Nephron progenitor cell (in vitro differentiated cells): Measurements from ENCODE around the gene ACO1.

ENCODE experiments used
- DNase-seq: peaks from one replicate; pipeline ENCODE4 v3.0.0; 2021
- H3K27ac Mint-ChIP-seq: 2 replicates; pipeline ENCODE4 v1.8.0; 2021; ENCODE audit warnings: mild to moderate bottlenecking, moderate library complexity, mixed read lengths
- H3K27me3 Mint-ChIP-seq: 2 replicates; pipeline ENCODE4 v1.8.0; 2021; ENCODE audit warnings: mild to moderate bottlenecking, low read depth, mixed read lengths; ENCODE audit not compliant: poor library complexity
- H3K36me3 Mint-ChIP-seq: 2 replicates; pipeline ENCODE4 v1.8.0; 2021; ENCODE audit warnings: low read depth, mixed read lengths
- H3K4me1 Mint-ChIP-seq: 2 replicates; pipeline ENCODE4 v1.8.0; 2021; ENCODE audit warnings: mixed read lengths
- H3K4me3 Mint-ChIP-seq: 2 replicates; pipeline ENCODE4 v1.8.0; 2021; ENCODE audit warnings: mild to moderate bottlenecking, moderate library complexity, mixed read lengths
- H3K9me3 Mint-ChIP-seq: 2 replicates; pipeline ENCODE4 v1.8.0; 2021; ENCODE audit warnings: mild to moderate bottlenecking, moderate library complexity, mixed read lengths
- TF ChIP-seq, protein P1 (sequence below): fragments of 200-600 bp; sonication (generic); IDR thresholded peaks from 2 replicates; pipeline ENCODE4 v1.5.0; 2021; ENCODE audit warnings: antibody characterized with exemption

Gene ACO1

GRCh38 chr9:32404402-32404801, 20.0 kb downstream of the ACO1 start:
- no peak overlapping the region for H3K4me3 Mint-ChIP-seq
- no peak for DNase-seq
- H3K4me1 Mint-ChIP-seq = no peaks in the 10 kb centered on the region
- no peak overlapping the region for H3K27ac Mint-ChIP-seq
- TF ChIP-seq, protein P1, sequence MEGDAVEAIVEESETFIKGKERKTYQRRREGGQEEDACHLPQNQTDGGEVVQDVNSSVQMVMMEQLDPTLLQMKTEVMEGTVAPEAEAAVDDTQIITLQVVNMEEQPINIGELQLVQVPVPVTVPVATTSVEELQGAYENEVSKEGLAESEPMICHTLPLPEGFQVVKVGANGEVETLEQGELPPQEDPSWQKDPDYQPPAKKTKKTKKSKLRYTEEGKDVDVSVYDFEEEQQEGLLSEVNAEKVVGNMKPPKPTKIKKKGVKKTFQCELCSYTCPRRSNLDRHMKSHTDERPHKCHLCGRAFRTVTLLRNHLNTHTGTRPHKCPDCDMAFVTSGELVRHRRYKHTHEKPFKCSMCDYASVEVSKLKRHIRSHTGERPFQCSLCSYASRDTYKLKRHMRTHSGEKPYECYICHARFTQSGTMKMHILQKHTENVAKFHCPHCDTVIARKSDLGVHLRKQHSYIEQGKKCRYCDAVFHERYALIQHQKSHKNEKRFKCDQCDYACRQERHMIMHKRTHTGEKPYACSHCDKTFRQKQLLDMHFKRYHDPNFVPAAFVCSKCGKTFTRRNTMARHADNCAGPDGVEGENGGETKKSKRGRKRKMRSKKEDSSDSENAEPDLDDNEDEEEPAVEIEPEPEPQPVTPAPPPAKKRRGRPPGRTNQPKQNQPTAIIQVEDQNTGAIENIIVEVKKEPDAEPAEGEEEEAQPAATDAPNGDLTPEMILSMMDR = no peak
- peaks cover 38% of the 10 kb centered on the region for H3K36me3 Mint-ChIP-seq
- peaks cover 3% of the 10 kb centered on the region for H3K27me3 Mint-ChIP-seq
- H3K9me3 Mint-ChIP-seq = peaks cover 8% of the 10 kb centered on the region

- H3K27me3 Mint-ChIP-seq = peaks cover 3% of the 10 kb centered on the region
- H3K36me3 Mint-ChIP-seq = peaks cover 38% of the 10 kb centered on the region
- TF ChIP-seq, protein P1 = no peak
- no peaks in the 10 kb centered on the region for H3K4me1 Mint-ChIP-seq
- H3K9me3 Mint-ChIP-seq = peaks cover 8% of the 10 kb centered on the region
- H3K4me3 Mint-ChIP-seq = no peak overlapping the region
- no peak for DNase-seq
- no peak overlapping the region for H3K27ac Mint-ChIP-seq
Observed at GRCh38 chr9:32404856-32405255, 20.4 kb downstream of the ACO1 start.

GRCh38 chr9:32405506-32405905, 21.1 kb downstream of the ACO1 start:
- no peaks in the 10 kb centered on the region for H3K4me1 Mint-ChIP-seq
- no peak overlapping the region for H3K4me3 Mint-ChIP-seq
- TF ChIP-seq, protein P1 = no peak
- peaks cover 8% of the 10 kb centered on the region for H3K9me3 Mint-ChIP-seq
- H3K27me3 Mint-ChIP-seq = peaks cover under 1% of the 10 kb centered on the region
- peaks cover 38% of the 10 kb centered on the region for H3K36me3 Mint-ChIP-seq
- DNase-seq = no peak
- no peak overlapping the region for H3K27ac Mint-ChIP-seq

DNA sequence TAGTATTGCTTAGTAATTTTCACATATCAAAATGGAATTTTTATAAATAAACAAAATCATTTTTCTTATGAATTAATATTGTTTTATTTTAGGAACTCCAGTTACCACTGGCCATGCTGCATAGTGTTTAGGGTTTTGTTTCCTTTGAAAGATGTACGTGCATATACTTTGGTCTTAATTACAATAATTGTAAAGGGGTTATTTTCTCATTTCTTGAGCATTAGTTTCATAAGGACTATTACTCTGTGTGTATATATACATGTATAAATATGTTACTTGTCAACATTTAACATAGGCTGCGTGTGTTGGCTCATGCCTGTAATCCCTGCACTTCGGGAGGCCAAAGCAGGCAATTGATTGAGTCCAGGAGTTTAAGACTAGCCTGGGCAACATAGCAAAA, 21.6 kb downstream of the ACO1 start:
- Mint-ChIP-seq H3K4me1 (no peaks in the 10 kb centered on the region), H3K9me3 (peaks cover 8% of the 10 kb centered on the region), H3K27ac (no peak overlapping the region), H3K4me3 (no peak overlapping the region), H3K36me3 (peaks cover 38% of the 10 kb centered on the region), H3K27me3 (no peaks in the 10 kb centered on the region)
- no peak for DNase-seq
- TF ChIP-seq, protein P1 = no peak

DNA sequence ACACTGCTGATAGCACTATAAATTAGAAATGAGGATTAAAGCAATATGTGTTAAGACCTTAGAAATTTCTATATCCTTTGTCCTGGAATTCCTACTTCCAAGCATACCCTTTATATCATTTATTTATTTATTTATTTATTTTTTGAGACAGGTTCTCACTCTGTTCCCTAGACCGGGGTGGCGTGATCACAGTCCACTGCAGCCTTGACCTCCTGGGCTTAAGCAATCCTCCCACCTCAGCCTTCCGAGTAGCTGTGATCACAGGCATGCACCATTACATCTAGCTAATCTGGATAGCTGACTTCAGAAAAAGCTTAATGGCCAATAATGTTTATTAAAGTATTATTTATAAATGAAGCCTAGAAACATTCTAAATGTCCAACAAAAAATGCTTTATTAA, 27.3 kb downstream of the ACO1 start:
- H3K4me1 Mint-ChIP-seq = peaks cover 7% of the 10 kb centered on the region
- H3K27ac Mint-ChIP-seq = no peak overlapping the region
- no peak for DNase-seq
- TF ChIP-seq, protein P1 = no peak
- H3K27me3 Mint-ChIP-seq = no peaks in the 10 kb centered on the region
- no peak overlapping the region for H3K4me3 Mint-ChIP-seq
- H3K9me3 Mint-ChIP-seq = peaks cover 4% of the 10 kb centered on the region
- peaks cover 52% of the 10 kb centered on the region for H3K36me3 Mint-ChIP-seq

- Mint-ChIP-seq H3K4me1 (peaks cover 7% of the 10 kb centered on the region), H3K27me3 (no peaks in the 10 kb centered on the region)
Observed at GRCh38 chr9:32412440-32412839, 28.0 kb downstream of the ACO1 start.

More at GRCh38 chr9:32412440-32412839, 28.0 kb downstream of the ACO1 start:
- Mint-ChIP-seq H3K9me3 (no peaks in the 10 kb centered on the region), H3K36me3 (peaks cover 47% of the 10 kb centered on the region), H3K27ac (no peak overlapping the region), H3K4me3 (no peak overlapping the region)
- no peak for DNase-seq
- TF ChIP-seq, protein P1 = no peak
